OCI-M1 (cell line): ENCODE results near the gene CNDP1.
"Not testable (repeated sequence)": the region's sequence is repeated elsewhere in the genome, so short reads cannot be mapped to it uniquely, and the experiment has no call there.

ENCODE experiments used
- DNase-seq: peaks from one replicate; lab custom pipeline; 2025; lab: John Stamatoyannopoulos, UW

CNDP1 gene

DNA sequence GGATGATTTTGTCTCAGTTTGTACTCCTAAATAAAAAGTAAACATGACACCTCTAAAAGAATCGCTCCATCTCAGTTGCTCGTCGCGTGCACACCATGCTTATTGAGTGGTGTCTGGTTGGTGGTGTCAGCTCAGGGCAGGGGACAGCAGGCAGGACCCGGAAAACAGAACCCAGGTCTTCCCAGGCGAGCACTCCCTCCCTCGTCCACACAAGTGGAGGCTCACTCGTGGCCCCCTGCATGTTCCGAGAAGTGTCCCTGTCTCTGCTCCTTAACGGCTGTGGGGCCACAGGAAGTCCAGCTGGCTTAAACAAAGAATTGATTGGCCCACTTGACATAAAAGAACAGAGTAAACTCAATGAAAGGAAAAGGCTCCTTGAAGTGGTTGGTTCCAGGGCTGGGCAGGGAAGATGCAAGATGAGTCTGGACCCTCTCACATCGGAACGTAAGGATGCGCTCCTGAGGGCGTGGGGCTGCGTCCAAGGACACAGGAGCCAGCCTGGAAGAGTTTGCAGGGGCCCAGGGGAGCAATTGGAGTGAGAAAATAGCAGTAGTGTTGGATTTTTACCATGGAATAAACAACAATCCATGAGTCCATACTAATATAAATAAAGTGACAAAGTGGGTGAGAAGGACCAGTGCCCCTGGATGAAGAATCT lies 13.1 kb upstream of the CNDP1 start:
- no peak for DNase-seq

DNA sequence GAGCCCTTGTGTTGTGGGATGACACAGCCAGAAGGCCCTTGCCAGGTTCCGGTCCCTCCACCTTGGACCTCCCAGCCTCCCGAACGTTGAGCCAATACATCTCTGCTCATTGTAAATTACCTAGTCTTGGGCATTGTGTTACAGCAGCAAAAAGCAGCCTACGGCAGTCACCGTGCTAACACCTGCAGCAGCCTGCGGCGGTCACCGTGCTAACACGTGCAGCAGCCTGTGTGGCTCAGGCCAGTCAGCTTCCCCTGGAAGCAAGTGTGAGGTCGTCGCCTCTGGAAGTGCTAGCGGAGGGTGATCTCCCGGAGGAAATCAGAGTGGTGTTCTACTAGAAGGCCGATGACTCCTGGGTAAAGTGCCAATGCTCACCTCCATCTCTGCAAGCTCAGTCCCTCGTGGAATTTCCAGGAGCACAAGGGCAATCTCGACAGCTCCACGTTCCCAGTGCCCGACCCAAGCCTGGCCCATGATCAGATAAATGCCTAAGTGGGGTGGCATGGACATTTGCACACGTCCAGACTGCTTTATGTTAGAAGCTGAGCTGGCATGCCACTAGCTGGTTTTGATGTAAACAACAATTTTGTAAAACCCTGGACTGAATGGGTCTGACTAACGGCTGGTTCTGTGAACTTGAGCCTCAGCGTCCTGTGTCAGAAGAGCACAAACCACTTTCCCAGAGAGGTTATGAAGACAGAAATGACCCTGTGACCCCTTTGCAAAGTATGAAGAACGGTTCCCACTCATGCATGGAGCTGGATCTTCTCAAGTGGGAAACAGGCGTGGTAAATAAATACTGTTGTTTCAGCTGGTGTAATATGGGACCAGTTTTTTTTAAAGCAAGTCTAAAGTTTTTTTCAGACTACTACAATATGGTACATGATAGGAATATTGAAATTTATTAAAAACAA lies 11.4 kb upstream of the CNDP1 start:
- no peak for DNase-seq

DNA sequence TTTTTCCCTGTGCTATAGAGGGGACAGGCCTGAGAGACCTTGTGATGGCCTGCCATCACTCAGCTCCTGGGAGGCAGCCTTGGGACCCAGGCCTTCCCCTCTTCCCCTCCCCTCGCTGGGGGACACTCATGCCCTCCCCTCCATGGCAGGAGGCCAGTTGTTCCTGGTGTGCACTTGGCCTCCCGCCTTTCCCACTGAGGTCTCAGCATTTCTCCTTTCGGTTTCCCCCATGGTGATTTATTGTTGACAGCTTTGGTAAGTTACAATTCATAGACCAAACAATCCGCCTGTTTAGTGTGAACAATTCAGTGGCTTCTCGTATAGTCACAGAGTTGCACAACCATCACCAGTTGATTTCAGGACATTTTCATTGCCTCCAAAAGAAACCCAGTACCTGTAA lies 10.2 kb upstream of the CNDP1 start:
- DNase-seq: peak; percentile 89

DNA sequence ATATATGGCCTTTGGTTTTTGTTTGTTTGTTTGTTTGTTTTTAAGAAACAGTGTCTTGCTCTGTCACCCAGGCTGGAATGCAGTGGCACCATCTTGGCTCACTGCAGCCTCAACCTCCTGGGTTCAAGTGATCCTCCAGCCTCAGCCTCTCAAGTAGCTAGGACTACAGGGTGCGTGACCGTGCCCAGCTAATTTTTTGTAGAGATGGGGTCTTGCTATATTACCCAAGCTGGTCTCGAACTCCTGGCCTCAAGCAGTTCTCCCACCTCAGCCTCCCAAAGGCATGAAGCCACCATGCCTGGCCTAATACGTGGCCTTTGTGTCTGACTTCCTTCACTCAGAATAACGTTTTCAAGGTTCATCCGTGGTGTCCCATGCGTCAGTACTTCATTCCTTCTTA lies 9.4 kb upstream of the CNDP1 start:
- DNase-seq: not testable (repeated sequence)

DNA sequence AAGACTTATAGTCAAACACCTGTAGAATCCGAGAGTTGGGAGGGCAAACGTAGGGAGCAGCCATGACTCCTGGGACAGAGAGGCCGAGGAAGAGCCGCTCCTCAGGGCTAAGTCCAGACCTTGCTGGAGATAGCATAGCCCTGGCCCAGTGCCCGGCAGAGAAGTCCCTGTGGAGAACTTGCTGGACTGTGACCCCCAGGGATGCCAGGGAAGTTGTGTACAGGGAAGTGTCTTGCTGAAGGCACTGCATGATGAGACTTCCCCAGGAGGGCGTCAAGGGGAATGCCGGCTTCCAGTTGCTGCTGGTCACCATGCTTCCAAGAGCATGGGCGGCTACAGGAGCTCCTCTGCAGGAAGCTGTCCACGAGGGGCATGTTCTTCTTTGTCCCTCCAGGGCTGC lies 8.6 kb upstream of the CNDP1 start:
- no peak for DNase-seq

DNA sequence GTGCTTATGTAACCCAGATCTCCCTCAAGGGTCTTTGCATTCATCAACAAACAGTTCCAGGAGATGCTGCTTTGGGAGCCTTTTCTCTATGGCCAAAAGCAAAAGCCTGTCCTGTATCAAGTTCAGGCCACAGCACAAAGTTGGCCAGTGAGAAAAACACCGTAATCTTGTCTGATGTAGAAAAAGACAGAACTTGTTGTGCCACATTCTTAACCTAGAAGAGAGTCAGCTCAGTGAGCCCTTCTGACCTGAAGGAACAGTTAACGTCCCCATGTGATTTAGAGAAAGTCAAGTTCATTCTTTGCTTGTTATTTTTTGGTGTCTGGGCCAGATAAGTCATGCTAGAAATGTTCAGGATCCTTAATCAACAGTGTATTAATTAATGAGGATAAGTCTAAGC lies 7.8 kb upstream of the CNDP1 start:
- DNase-seq: no peak

DNA sequence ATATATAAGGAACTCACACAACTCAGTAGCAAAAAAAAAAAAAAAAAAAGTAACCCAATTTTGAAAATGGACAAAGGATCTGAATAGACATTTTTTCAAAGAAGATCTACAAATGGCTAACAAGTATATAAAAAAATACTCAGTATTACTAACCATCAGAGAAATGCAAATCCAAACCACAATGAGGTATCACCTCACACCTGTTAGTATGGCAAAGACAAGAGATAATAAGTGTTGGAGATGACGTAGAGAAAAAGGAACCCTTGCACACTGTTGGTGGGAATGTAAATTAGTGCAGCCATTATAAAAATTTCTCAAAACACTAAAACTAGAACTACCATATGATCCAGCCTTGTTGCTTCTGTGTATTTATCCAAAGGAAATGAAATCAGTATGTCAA lies 5.8 kb upstream of the CNDP1 start:
- DNase-seq: no peak

DNA sequence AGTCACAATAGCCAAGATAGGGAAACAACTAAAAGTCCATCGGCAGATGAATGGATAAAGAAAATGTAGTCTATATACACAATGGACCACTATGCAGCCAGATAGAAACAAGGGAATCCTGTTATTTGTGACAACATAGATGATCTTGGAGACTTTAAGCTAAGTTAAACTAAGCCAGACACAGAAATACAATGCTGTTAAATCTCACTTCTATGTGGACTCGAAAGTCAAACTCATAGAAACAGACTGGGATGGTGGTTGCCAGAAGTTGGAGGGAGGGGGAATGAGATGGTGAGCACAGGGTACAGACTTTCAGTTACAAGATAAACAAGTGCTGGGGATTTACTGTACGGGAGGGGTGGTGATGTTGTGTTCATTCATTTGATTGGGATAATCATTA lies 5.4 kb upstream of the CNDP1 start:
- DNase-seq: no peak

DNA sequence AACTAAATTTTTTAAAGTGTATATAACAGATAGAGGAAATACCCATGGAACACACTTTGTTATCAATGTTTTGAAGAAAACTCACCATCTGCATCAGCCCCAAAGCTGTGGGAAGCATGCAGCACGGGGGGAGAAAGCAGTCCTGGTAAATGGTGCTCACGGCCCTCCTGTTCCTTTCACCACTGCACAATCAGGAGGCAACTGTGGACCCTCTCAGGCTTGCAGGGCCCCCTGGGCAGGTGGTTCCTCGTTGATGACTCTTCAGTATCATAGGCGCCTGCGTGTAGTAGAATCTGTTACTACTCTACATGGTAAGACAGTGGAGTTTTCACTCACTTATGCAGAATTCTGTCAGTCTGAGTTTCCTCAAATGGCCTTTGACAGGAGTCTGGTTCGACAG lies 4.9 kb upstream of the CNDP1 start:
- DNase-seq: no peak

DNA sequence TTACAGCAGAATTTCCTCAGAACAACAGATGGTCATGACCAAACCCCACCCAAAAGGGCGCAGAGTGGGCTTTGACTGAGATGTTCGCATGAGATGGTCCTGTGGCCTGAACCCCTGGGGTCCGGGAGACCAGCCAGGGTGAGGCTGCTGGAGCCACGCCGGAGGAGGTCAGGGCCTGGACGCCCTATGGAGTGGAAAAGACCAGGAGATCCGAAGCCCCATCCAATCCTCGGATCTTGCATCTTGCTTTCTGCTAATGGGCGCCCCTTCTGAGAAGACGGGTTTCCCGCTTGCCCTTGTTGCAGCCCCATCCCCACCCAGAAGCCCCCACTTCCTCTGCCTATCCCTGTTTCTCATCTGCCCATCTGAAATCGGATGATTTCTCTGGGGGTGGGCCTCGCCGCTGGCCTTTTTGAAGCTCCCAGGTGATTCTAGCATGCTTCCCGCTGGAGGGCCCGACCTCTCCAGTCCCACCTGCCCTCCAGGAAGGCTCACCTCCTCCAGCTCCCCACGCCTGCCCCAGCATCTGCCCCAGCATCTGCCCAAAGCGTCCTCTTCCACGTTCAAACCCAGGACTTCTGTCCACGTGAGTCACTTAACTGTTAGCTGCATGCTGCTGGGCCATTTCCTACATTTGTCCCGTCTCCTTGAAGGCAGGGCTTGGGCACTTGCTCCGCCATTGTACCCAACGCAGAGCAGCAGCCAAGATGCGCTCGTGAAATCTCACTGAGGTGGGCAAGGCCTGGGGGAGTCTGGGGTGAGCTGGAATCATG lies 4.3 kb upstream of the CNDP1 start:
- DNase-seq: no peak

DNA sequence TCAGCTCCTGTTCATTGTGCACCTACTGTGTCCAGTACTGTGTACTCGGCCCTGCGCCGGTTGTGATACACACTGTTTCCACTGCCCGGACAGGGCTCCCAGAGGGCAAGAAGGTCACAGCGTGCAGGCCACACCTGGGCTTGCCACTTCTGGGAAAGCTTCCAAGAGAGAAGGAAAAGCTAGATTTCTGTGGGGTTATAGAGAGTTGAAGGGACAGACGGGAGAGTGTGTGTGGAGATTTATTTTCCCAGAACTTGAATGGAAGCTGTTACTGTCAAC lies 3.8 kb upstream of the CNDP1 start:
- no peak for DNase-seq

DNA sequence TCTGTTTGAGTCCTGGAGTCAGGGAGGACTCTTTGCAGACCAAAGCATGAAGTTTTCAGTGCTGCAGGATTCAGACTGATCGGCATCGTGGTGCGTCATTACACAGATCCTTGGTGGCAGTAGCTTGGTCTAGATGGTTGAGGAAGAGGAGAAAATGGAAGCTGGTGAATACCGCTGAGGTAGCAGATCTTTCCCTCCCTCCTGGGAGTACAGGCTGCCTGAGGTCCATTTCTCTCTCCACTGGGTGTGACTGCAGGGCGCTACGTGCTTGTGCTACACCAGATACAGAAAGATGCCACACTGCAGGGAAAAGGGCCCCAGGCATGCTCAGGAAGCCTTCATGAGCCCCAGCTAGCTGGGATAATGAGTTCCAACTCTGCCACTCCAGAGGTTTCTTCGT lies 3.3 kb upstream of the CNDP1 start:
- DNase-seq: no peak

DNA sequence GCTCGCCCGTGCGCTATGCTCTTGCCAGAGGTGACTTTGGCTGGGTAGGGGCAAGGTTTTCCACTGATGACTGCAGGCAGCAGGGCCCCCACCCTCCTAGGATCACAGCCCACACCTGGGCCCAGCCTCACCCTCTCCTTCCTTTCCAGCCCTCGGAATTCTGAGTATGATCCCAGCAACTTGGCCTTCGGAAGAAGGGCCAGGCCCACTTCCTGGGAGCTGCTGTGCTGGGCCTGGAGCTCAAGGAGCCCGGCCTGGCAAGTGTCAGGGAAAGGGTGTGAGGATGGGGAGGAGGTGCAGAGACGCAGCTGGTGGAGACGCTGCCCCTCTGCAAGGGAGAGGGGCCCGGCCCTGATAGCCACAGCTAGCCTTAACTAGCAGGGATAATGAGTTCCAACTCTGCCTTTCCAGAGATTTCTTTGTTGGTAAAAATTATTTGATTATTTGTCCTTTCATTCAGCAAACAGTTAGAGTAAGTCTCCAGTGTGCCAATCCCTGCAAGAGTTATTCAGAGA lies 1.7 kb upstream of the CNDP1 start:
- DNase-seq: no peak

DNA sequence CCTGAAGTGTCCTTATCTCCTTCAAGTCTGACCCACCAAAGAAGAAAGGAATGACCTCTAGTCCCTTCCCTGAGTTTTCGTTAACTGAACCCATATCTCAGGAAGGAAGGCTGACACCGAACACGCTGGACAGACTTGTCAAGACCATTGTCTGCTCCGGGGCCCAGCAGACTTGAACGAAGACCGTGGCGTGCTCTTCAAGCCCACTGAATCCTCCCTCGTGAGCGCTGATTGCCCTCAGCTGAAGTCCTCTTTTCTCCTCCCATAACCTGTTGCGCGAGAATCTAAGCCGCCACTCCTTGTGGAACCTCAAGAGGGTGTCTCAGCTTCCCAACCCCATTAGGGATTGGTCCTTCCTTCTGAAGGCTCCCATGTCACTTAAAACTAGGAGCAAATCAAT lies 634 bp upstream of the CNDP1 start:
- DNase-seq: no peak

DNA sequence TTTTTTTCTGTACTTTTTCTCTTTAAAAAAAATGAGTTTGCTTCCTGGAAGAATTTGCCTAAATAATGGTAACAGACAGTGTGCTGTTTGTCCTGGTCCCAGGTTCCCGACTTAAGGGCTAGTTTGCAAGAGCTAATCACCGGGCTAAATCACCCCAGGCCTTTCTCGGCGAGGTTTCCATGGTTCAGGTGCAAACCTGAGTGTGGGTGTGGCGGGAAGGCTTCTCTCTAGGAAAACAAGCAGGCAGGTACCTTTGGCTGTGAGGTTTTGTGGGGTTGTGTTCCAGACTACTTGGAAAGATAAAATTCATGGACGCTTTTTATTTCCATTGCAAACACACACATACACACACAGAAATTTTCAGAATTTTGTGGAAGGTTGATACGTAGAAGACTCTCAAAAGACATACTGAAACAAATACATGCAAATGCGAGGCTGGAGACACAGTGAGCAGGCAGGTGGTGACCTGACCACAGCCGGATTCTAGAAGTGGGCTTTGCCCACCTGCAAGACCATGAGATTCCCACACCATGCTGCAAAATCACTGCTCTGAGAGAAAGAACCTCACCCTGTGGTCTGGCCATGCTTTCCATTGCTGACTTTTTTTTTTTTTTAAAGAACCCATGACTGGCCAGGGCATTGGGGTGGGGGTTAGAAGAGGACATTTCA lies 815 bp downstream of the CNDP1 start:
- DNase-seq: no peak

DNA sequence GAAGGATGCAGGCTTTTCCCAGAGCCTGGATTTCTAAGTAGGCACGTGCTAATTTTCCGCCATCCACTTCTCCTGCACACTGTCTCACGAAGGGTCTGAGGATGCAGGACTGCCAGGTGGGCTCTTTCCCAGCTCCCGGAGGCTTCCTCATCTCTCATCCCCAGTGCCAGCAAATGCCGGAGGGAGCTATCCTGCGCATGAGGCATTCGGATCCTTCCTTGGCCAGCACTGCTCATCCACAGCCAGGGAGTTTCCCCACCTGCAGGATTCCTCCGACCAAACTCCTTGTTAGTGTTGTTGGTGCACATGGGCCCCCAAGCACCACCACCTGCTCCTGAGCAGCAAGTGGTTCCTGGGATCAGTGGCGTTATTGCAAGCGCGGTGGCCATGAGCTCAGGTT lies 5.0 kb downstream of the CNDP1 start:
- DNase-seq: no peak

DNA sequence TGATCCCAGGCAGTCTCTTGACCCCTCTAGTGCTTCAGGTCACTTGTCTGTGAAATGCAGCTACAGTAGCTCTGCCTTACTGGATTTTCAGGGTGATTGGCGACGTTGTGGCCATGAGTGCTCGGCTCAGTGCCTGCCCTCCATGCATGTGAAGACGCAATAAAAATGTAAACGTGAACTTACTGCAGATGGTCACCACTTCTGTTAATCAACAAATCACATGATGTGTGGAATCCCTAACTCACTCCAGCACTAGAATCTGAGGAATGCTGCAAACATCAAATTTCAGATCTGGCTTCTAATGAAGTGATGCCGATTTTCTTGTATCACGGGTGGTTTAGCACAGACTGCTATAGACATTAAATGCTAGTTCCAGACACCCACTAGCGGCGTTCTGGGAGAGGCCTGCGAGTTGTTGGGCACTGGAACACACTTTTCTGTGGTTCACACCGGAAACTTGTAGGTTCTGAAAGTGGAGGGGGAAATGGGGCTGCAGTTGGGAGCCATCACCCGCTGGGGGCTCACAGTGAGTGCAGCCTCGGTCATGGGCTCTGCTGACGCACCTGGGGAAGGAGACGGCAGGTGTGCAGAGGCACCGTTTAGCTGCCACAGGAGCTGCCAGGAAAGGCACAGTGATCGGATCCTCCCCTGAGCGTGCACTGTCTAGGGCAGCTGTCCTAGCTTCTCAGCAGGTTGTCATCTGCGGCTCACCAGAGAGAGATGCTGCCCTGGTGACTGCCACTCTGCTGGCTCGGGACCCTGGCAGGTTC lies 6.5 kb downstream of the CNDP1 start:
- no peak for DNase-seq

DNA sequence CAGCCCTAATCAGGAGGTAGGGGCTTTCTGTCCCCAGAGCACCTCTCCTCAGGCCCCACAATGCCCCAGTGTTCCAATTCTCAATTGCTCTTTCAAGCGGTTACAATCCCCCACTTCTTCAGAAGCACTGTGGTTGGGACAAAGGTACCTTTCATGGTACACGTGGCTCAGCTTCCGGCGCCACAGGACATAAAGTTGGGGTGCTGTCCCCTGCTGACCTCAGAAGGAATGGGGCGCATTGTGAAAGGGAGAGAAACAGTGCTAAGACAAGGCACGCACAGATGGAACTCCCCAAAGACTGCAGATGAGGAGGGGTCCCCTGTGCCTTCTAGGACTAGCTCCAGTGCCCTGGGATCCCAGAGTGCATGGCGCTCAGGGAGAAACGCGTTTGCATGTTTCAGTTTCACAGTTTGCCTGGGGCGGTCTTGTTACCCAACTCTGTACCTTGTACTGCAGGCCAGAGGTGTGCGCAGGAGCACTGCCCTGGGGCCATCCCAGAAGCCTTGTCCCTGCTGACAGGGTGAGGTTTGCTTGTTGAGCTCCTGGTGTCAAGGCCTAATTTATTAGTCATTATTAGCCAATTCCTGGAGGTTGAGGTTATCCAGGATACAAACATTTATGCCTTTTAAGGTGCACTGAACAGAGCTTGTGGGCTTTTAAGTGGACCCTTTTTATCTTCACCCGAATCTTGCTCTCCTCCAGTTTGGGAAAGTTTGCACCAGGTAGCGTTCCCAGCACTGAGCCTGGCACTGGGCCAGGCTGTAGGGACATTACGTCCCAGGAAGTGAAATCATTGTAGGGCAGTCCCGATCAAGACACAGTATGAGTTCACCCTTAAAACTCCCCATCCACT lies 7.6 kb downstream of the CNDP1 start:
- DNase-seq: no peak

DNA sequence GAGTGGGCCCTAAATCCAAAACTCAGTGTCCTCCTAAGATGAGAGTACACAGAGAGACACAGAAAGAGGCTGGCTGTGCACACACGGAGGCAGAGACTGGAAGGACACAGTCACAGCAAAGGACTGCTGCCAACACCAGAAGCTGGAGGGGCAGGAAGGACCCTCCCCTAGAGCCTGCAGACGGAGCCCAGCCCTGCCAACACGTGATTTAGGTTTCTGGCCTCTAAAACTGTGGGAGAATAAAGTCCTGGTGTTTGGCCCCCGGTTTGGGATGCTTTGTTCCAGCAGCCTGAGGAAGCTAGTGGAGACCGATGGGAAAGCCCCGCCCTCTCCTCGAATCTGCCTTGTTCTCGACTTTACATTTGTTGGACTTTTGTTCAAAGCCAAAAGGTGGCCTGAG lies 10.6 kb downstream of the CNDP1 start:
- no peak for DNase-seq

DNA sequence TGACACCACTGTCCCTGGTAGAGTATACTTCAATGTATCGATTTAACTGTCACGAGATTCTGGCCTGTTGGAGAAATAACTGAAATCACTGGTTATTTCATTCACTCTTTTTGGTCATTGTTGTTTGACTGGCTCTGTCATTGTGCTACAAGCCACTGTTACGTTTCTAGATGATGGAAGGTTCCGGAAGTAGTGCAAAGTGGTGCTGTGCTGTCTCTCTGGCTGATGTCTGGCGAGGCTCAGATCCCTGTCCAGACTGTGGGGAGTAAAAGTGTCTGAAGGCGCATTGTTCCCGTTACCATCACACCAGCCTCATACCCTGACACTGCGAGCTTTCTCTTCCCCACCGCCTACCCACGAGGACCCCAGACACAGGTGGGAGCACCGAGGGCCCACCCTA lies 11.7 kb downstream of the CNDP1 start:
- no peak for DNase-seq
